Psoas muscle (tissue), 8 donors: ENCODE results near the gene ARAP2. TPM values are rescaled to one million over a fixed set of nuclear protein-coding genes. Genes with fewer than 3 reads are reported as not detected.

Source experiments
- ATAC-seq, 4 donors: fragments of 200-7000 bp; cut with Tn5 transposase; one replicate each; pipeline ENCODE4 v1.9.1; 2020; ENCODE audit warnings: moderate library complexity in 3 of 4, mild to moderate bottlenecking in 2 of 4
- DNase-seq, 2 donors: peaks; one replicate each; pipeline ENCODE4 v3.0.0-alpha.2; 2020
- H3K27ac ChIP-seq: fragments of 200-600 bp; one replicate; pipeline ENCODE4 v1.8.0; 2022
- H3K27me3 ChIP-seq, 3 donors: fragments of 200-600 bp in 1 of 3; one replicate each; pipeline versions ENCODE4 v1.6.1 to v1.8.0; 2013 to 2022; ENCODE audit warnings: low read length in 2 of 3, mild to moderate bottlenecking in 2 of 3, moderate library complexity in 1 of 3; ENCODE audit not compliant: insufficient read depth in 3 of 3
- H3K36me3 ChIP-seq, 2 donors: fragments of 200-600 bp in 1 of 2; one replicate each; pipeline versions ENCODE4 v1.6.1 to v1.8.0; 2013 to 2022; ENCODE audit warnings: low read depth in 1 of 2, mild to moderate bottlenecking in 1 of 2, moderate library complexity in 1 of 2; ENCODE audit not compliant: insufficient read depth in 1 of 2
- H3K4me1 ChIP-seq: fragments of 200-600 bp; one replicate; pipeline ENCODE4 v1.8.0; 2022
- H3K4me3 ChIP-seq: fragments of 200-600 bp; one replicate; pipeline ENCODE4 v1.8.0; 2022; ENCODE audit warnings: mild to moderate bottlenecking
- H3K9me3 ChIP-seq: fragments of 200-600 bp; one replicate; pipeline ENCODE4 v1.8.0; 2022
- WGBS, 3 donors: extraction: QIAGEN DNeasy Blood & Tissue Kit; methylation state at CpG; one replicate each; pipeline versions ENCODE4 v1.1.6 to v1.1.7; 2013; 5-methylcytosine and 5-hydroxymethylcytosine counted together
- intact Hi-C, 2 donors: fragments of 100-400 bp; cut with DNase I; formaldehyde crosslinking; loops; one replicate each; pipeline versions ENCODE4 v1.11.0 to v1.14.2; 2022
- long read RNA-seq, 2 donors: library from polyadenylated mRNA; unstranded; transcript quantifications; one replicate each; pipeline ENCODE4 v2.0.0, GENCODE V29; 2021
- polyA plus RNA-seq, 3 donors: library from polyadenylated mRNA; stranded (reverse); fragments of 200-250 nt; gene quantifications; one replicate each; pipeline ENCODE4 v1.2.3, GENCODE V29; 2013
- total RNA-seq, 4 donors: library from RNA; stranded (reverse); fragmentation: NEBNext Ultra II Directional in 2 of 4; extraction: Animal tissue kit (Norgen Biotek cat#: 25700) in 2 of 4; gene quantifications; one replicate each; pipeline versions ENCODE4 v1.2.1 to v1.2.4, GENCODE V29; 2021 to 2023
- TF ChIP-seq, protein P1 (sequence below): fragments of 200-600 bp; IDR thresholded peaks from one replicate; pipeline ENCODE4 v1.8.0; 2022; ENCODE audit warnings: antibody characterized with exemption
- donor health status: healthy with polysubstance abuse.
- donor health status: DM: no; HTN: no; CAD: no; lungs with moderate emphysema.
- donor health status: Bipolar disorder and iron deficiency.
- donor health status: healthy.
- donor health status: DM: yes; HTN: yes; CAD: no.
- donor health status: DM: no; HTN: no; CAD: no.
- donor health status: DM: no; HTN: no; CAD: no.
- donor health status: DM: yes; HTN: yes; CAD: no.

Gene ARAP2, protein sequence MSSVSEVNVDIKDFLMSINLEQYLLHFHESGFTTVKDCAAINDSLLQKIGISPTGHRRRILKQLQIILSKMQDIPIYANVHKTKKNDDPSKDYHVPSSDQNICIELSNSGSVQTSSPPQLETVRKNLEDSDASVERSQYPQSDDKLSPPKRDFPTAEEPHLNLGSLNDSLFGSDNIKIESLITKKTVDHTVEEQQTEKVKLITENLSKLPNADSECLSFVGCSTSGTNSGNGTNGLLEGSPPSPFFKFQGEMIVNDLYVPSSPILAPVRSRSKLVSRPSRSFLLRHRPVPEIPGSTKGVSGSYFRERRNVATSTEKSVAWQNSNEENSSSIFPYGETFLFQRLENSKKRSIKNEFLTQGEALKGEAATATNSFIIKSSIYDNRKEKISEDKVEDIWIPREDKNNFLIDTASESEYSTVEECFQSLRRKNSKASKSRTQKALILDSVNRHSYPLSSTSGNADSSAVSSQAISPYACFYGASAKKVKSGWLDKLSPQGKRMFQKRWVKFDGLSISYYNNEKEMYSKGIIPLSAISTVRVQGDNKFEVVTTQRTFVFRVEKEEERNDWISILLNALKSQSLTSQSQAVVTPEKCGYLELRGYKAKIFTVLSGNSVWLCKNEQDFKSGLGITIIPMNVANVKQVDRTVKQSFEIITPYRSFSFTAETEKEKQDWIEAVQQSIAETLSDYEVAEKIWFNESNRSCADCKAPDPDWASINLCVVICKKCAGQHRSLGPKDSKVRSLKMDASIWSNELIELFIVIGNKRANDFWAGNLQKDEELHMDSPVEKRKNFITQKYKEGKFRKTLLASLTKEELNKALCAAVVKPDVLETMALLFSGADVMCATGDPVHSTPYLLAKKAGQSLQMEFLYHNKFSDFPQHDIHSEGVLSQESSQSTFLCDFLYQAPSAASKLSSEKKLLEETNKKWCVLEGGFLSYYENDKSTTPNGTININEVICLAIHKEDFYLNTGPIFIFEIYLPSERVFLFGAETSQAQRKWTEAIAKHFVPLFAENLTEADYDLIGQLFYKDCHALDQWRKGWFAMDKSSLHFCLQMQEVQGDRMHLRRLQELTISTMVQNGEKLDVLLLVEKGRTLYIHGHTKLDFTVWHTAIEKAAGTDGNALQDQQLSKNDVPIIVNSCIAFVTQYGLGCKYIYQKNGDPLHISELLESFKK (N-terminal part only)
- total RNA-seq (1 to 10 TPM; 1.4 to 2.7 (median 1.5) TPM), polyA plus RNA-seq (under 1 TPM; 0.11 to 0.22 (median 0.21) TPM)
- long read RNA-seq, donor 1: 0 reads
- long read RNA-seq, donor 2: 0 reads

DNA sequence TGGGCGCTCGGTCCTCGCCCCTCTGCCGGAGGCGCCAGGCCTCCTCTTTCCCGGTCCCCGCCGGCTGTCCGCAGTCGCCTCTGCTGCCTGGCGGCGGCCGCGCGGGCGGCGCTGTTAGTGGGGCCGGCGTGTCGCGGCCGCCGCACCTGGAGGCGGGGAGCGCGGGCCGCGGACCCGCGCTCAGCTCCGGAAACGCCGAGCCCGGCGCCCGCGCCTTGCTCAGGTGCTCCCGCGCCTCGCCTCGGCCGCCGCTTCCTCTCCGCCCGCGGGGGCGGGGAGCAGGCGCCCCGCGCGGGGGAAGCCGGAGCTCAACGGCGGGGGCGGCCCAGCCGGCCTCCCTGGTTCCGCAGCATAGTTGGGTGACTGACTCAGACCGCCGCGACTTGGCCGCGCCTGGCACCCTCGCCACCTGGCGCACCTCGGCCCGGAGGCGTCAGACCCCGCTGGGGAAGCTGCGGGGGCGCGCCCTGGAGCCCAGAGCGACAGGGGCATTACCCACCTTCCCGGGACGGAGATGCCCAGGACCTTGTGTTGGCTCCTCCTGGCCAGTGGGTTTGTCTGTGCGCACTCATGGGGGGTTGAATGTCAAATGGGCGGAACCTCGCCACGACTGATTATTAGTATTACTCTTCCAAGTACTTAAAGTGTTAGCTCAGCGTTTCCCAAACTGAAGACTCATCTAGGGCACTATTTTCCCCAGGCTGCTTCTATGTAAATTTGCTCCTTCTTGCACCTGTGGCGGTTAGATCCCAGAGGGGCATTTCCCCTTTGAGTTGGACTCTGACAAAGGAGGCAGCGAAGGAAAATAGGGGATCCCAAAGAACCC, at the start of gene ARAP2:
Gene ARAP2, minus strand, starts transcription at position 258 of the 826 bp plus-strand sequence. CDS start 15,028 bp downstream, outside the sequence.
- DNase-seq (peak; percentile 55 to 60), ATAC-seq (peak in 2 of 4 donors; percentile 61 to 76)
- no peaks in the 10 kb centered on the region for H3K9me3 ChIP-seq
- intact Hi-C loops: no loop called here
- H3K36me3 ChIP-seq: no peaks in the 10 kb centered on the region
- peak within 1 kb of the TSS; percentile 65 for H3K4me3 ChIP-seq
- H3K27me3 ChIP-seq: peaks cover 0 to 6% (median 2%) of the 10 kb centered on the region in 3 donors
- no peaks in the 10 kb centered on the region for H3K4me1 ChIP-seq
- TF ChIP-seq, protein P1, sequence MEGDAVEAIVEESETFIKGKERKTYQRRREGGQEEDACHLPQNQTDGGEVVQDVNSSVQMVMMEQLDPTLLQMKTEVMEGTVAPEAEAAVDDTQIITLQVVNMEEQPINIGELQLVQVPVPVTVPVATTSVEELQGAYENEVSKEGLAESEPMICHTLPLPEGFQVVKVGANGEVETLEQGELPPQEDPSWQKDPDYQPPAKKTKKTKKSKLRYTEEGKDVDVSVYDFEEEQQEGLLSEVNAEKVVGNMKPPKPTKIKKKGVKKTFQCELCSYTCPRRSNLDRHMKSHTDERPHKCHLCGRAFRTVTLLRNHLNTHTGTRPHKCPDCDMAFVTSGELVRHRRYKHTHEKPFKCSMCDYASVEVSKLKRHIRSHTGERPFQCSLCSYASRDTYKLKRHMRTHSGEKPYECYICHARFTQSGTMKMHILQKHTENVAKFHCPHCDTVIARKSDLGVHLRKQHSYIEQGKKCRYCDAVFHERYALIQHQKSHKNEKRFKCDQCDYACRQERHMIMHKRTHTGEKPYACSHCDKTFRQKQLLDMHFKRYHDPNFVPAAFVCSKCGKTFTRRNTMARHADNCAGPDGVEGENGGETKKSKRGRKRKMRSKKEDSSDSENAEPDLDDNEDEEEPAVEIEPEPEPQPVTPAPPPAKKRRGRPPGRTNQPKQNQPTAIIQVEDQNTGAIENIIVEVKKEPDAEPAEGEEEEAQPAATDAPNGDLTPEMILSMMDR: no peak
- H3K27ac ChIP-seq: no peak within 1 kb of the TSS
- WGBS, 3 donors: 2 to 4% (median 3%) methylated on average over 38 to 78 of the region's 81 CpGs

DNA sequence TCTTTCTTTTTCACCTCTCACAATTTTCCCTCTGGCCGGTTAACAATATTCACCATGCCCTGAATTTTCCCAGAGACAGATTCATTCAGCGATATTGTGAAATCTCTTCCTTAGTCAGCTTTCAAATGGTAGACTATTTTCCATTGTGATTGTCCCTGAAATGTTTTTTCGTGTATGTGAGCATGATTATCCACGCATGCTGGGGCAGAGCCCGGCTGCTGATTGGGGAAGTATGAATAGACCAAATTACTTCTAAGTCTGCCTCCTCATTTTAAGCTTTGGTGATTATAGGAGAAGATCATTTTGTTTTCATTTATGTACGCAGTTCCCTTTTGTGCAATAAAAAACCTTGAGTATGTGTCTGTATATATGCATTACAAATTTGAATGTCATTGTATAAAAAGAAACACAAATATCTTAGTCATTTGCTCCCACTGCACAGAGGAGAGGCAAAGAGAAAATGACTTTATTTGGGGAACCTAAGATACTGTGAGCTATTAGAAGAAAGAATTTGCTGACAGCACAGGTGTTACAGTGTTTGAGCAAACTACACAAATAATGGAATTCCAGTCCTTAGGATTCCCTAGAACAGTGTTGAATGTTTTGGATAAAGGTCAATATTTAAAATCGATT, 48.4 kb upstream of the ARAP2 start:
- Histone ChIP-seq H3K27me3 (no peaks in the 10 kb centered on the region), H3K4me1 (no peaks in the 10 kb centered on the region), H3K27ac (no peak overlapping the region), H3K9me3 (no peaks in the 10 kb centered on the region), H3K4me3 (no peak overlapping the region), H3K36me3 (no peaks in the 10 kb centered on the region)
- TF ChIP-seq, protein P1: no peak
- DNase-seq: no peak
- WGBS, 3 donors: 61 to 71% (median 62%) methylated on average over 7 of the region's 7 CpGs
- intact Hi-C loops: no loop called here
- ATAC-seq: no peak

DNA sequence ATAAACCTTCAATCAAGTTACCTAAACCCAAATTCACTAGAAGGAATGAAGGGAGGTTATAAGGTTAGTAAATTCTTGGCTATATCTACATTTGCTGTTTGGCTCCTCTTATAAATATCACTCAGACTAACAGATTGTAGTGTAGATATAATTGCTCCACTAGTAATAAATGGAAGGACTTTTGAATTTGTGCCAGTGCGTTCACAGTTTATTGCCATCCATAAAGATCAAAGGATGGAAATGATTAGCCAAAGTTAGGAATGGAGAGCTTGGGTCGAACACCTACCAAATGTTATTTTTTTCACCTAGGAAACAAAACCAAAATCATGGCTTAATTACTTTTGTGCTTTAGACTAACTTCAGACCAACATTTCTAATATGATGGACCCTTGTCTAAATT, 46.3 kb upstream of the ARAP2 start:
- Histone ChIP-seq H3K36me3 (no peaks in the 10 kb centered on the region), H3K4me1 (no peaks in the 10 kb centered on the region), H3K27ac (no peak overlapping the region), H3K27me3 (no peaks in the 10 kb centered on the region), H3K4me3 (no peak overlapping the region), H3K9me3 (no peaks in the 10 kb centered on the region)
- DNase-seq (no peak), ATAC-seq (no peak)
- intact Hi-C loops: no loop called here
- TF ChIP-seq, protein P1: no peak
- WGBS, 3 donors: 53 to 59% (median 55%) methylated on average over 2 of the region's 2 CpGs
